Thyroid gland (tissue), 4 donors: Measurements from ENCODE around the gene TIAM2.

Experiments used
- POLR2A ChIP-seq, 2 donors: fragments of 450-650 bp; IDR thresholded peaks; one replicate each; pipeline ENCODE4 v1.6.1; 2017; ENCODE audit warnings: antibody characterized with exemption in 2 of 2, mild to moderate bottlenecking in 2 of 2, moderate library complexity in 1 of 2
- TF ChIP-seq, protein P1 (sequence below), 6 experiments: fragments of 200-600 bp in 3 of 6; fragments of 450-650 bp in 3 of 6; sonication (generic) in 3 of 6; IDR thresholded peaks; one replicate each; pipeline ENCODE4 v1.5.1; 2016 to 2019; ENCODE audit warnings: antibody characterized with exemption in 6 of 6, mild to moderate bottlenecking in 2 of 6, inconsistent platforms in 1 of 6, moderate library complexity in 1 of 6

DNA sequence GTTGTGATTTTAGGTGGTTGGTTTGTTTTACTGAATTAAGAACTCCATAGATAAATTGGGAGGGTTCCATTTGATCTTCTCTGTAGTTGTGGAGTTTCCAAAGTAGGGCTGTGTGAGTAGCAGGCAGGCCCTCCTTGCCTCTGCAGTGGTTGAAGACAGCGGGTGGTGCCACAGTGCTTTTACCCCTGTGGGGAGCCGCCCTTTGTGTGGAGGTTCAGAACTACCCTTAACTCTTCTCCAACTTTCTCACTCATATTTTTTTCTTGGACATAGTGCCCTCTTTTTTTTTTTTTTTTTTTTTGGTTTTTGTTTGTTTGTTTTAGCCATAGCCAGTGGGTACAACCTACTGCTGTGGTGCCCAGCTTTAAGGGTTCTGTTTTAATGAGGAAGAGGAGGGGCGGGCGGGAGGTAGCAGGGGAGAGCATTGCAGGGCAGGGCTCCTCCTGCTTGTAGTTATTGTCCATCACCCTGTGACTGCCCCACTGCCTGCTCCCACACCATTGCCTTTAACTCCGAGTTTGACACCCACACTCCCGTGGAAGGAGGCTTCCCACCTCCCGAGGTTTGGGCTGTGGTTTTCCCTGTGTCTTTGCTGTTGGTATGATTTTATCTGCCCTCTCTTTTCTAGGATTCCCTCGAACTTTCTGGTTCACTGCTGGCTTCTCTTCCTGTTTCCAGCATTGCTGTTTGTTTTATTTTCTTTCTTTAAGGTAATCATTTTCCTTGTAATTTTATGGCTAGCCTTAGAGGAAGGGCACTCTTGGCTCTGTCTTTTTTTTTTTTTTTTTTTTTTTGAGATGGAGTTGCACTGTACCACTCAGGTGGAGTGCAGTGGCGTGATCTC is 50.7 kb downstream of the TIAM2 start:
- TF ChIP-seq, protein P1, sequence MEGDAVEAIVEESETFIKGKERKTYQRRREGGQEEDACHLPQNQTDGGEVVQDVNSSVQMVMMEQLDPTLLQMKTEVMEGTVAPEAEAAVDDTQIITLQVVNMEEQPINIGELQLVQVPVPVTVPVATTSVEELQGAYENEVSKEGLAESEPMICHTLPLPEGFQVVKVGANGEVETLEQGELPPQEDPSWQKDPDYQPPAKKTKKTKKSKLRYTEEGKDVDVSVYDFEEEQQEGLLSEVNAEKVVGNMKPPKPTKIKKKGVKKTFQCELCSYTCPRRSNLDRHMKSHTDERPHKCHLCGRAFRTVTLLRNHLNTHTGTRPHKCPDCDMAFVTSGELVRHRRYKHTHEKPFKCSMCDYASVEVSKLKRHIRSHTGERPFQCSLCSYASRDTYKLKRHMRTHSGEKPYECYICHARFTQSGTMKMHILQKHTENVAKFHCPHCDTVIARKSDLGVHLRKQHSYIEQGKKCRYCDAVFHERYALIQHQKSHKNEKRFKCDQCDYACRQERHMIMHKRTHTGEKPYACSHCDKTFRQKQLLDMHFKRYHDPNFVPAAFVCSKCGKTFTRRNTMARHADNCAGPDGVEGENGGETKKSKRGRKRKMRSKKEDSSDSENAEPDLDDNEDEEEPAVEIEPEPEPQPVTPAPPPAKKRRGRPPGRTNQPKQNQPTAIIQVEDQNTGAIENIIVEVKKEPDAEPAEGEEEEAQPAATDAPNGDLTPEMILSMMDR (IDR thresholded peaks at IDR 0.05): no peak
- no peak for TF ChIP-seq POLR2A (IDR thresholded peaks at IDR 0.05)
